Measurements from ENCODE around the gene TMEM259. TPM values are rescaled to one million over a fixed set of nuclear protein-coding genes. Genes with fewer than 3 reads are reported as not detected.

The TMEM259 gene
- total and polyA plus RNA-seq, 9 of the 15 experiments (the other 6 are each of a cell fraction or from before 2014, with no cell fraction given), result 0.52 to 231 (median 63.6) TPM

GRCh38 chr19:984165-984967 is 36.6 kb downstream of the TMEM259 start, which contains the start of gene WDR18 (continued):
- TF ChIP-seq GTF3C2 (IDR thresholded peaks at IDR 0.05; ENCODE audit: borderline replicate concordance, extremely low read depth, insufficient read length) (no peak), NCOA1 (IDR thresholded peaks at IDR 0.05; ENCODE audit: low read depth) (no peak), ARID3A (IDR thresholded peaks at IDR 0.05; ENCODE audit: borderline replicate concordance, low read depth, low read length) (no peak), SREBF2 (CRISPR knock-in tag; IDR thresholded peaks at IDR 0.05) (no peak), TFAP4 (CRISPR knock-in tag; IDR thresholded peaks at IDR 0.05; ENCODE audit: borderline replicate concordance) (peak; percentile 89), KLF1 (tag; IDR thresholded peaks at IDR 0.05) (peak; percentile 74; the same call in 1 of the 2 replicates), CREB5 (CRISPR knock-in tag; IDR thresholded peaks at IDR 0.05) (no peak), MED1 (CRISPR knock-in tag; IDR thresholded peaks at IDR 0.05; ENCODE audit: borderline replicate concordance) (no peak), SRF (CRISPR knock-in tag; IDR thresholded peaks at IDR 0.05) (no peak), BDP1 (IDR thresholded peaks at IDR 0.05; ENCODE audit: insufficient read depth, insufficient read length) (no peak), SAFB (IDR thresholded peaks at IDR 0.05; ENCODE audit: borderline replicate concordance, low read depth, low read length) (peak; percentile 59; the same call in 1 of the 2 replicates), E2F3 (CRISPR knock-in tag; IDR thresholded peaks at IDR 0.05) (no peak), MXD1 (CRISPR knock-in tag; IDR thresholded peaks at IDR 0.05; ENCODE audit: borderline replicate concordance, poor library complexity, severe bottlenecking) (peak; percentile 97), NEUROD1 (IDR thresholded peaks at IDR 0.05; ENCODE audit: borderline replicate concordance, low read depth, low read length, partially characterized antibody) (no peak), SOX6 (IDR thresholded peaks at IDR 0.05) (no peak), RAD21 (CRISPR knock-in tag; conservative IDR thresholded peaks at IDR 0.05 in 1 of 2, IDR thresholded peaks at IDR 0.05 in 1 of 2) (no peak), ZNF511 (CRISPR knock-in tag; IDR thresholded peaks at IDR 0.05) (peak; percentile 82; the same call in 1 of the 2 replicates), IFI16 (CRISPR knock-in tag; IDR thresholded peaks at IDR 0.05) (no peak)
